ENCODE results near the gene RAB14. TPM values are rescaled to one million over a fixed set of nuclear protein-coding genes. Genes with fewer than 3 reads are reported as not detected.

The RAB14 gene
- total and polyA plus RNA-seq, 10 of the 15 experiments (the other 5 are each of a cell fraction or from before 2014, with no cell fraction given): 16.7 to 59.9 (median 25.4) TPM

DNA sequence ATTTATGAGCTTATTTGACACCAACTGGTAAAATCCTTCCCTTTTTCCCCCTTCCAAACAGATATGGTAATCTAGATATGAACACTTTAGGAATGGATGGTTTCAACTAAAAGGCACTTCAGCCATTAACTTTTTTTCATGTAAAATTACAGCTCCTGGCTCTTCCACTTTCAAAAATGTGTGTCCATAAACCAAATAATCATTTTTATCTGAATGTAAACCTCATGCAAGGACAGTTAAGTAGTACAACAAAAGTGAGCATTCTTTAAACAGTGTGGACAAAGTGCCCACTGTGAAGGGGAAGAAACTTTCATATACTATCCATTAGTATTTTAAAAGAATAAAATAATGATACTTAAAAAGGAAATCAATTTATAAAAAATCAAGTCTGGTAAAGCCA, 17.2 kb downstream of the RAB14 start:
- Histone ChIP-seq H3K79me2 (ENCODE audit: control insufficient read depth, insufficient read depth, low read length) (peaks cover 64% of the 10 kb centered on the region), H3K9me3 (replicated peaks; ENCODE audit: control insufficient read depth, insufficient read depth, low read length) (no peaks in the 10 kb centered on the region), H3K27ac (ENCODE audit: control insufficient read depth, insufficient read depth) (no peak overlapping the region), H2AFZ (ENCODE audit: control insufficient read depth, low read depth, low read length) (no peak overlapping the region), H3K27me3 (replicated peaks in 1 of 2; ENCODE audit: control insufficient read depth in 2 of 2, insufficient read depth in 2 of 2, low read length in 1 of 2) (no peaks in the 10 kb centered on the region), H3K9ac (ENCODE audit: control insufficient read depth, insufficient read depth, low read length) (no peak overlapping the region), H3K4me3 (no peak overlapping the region), H3K4me2 (ENCODE audit: control insufficient read depth, insufficient read depth) (no peak overlapping the region), H4K20me1 (ENCODE audit: control insufficient read depth, insufficient read depth) (no peaks in the 10 kb centered on the region), H3K36me3 (ENCODE audit: control insufficient read depth in 2 of 2, insufficient read depth in 2 of 2, low read length in 1 of 2) (peaks cover 2 to 27% of the 10 kb centered on the region in 2 experiments), H3K4me1 (ENCODE audit: control insufficient read depth, insufficient read depth, low read length) (peaks cover 12% of the 10 kb centered on the region)
- no peak for DNase-seq (ENCODE audit: low read depth, low spot score)
- TF ChIP-seq SMAD5 (IDR thresholded peaks at IDR 0.05; ENCODE audit: low read depth) (no peak), KLF5 (IDR thresholded peaks at IDR 0.05; ENCODE audit: partially characterized antibody) (no peak), TCF3 (IDR thresholded peaks at IDR 0.05; ENCODE audit: borderline replicate concordance, insufficient read depth, low read depth, low read length) (no peak), NR2F1 (conservative IDR thresholded peaks at IDR 0.05) (no peak)
- TF ChIP-seq, protein P1, sequence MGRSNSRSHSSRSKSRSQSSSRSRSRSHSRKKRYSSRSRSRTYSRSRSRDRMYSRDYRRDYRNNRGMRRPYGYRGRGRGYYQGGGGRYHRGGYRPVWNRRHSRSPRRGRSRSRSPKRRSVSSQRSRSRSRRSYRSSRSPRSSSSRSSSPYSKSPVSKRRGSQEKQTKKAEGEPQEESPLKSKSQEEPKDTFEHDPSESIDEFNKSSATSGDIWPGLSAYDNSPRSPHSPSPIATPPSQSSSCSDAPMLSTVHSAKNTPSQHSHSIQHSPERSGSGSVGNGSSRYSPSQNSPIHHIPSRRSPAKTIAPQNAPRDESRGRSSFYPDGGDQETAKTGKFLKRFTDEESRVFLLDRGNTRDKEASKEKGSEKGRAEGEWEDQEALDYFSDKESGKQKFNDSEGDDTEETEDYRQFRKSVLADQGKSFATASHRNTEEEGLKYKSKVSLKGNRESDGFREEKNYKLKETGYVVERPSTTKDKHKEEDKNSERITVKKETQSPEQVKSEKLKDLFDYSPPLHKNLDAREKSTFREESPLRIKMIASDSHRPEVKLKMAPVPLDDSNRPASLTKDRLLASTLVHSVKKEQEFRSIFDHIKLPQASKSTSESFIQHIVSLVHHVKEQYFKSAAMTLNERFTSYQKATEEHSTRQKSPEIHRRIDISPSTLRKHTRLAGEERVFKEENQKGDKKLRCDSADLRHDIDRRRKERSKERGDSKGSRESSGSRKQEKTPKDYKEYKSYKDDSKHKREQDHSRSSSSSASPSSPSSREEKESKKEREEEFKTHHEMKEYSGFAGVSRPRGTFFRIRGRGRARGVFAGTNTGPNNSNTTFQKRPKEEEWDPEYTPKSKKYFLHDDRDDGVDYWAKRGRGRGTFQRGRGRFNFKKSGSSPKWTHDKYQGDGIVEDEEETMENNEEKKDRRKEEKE (IDR thresholded peaks at IDR 0.05): no peak
- ATAC-seq: no peak
- in situ Hi-C loops (cut with MboI): no loop called here
- BruUV-seq (replicated peaks): no TSS peak
- POLR2A ChIA-PET: interaction anchor here (0.6 to 1.5 kb wide), 6 partner anchors 8 to 294 kb away, joined by 3 read pairs; no protein-coding TSS in a partner anchor
- RAD21 ChIA-PET (ENCODE audit: unreplicated experiment): interaction anchor here (0.7 to 1.4 kb wide), 3 partner anchors 28 to 94 kb away, joined by 3 to 5 read pairs (median 3); no protein-coding TSS in a partner anchor
- no peak for FAIRE-seq
- SMC1A ChIA-PET (ENCODE audit: uncharacterized antibody, unreplicated experiment): interaction anchor here (0.9 to 1.5 kb wide), 8 partner anchors 8 to 203 kb away, joined by 3 read pairs; no protein-coding TSS in a partner anchor
- CTCF ChIA-PET: interaction anchor here (0.7 to 2.2 kb wide), 10 partner anchors 9 to 301 kb away, joined by 3 to 7 read pairs (median 5); no protein-coding TSS in a partner anchor
- intact Hi-C loops (cut with micrococcal nuclease; ENCODE audit: unreplicated experiment): no loop called here
